Measurements from ENCODE around the gene CAPN13.

The CAPN13 gene

GRCh38 chr2:30756971-30757370 is 50.3 kb downstream of the CAPN13 start:
- Histone ChIP-seq H3K27me3 (ENCODE audit: insufficient read depth, low read length) (0 out of 2 replicates have a peak, but pooled peaks cover 5% of the 10 kb centered on the region), H3K36me3 (ENCODE audit: insufficient read depth, low read length) (no peaks in the 10 kb centered on the region), H3K27ac (ENCODE audit: low read depth, low read length, poor library complexity, severe bottlenecking) (no peak overlapping the region), H3K4me3 (ENCODE audit: low read depth, low read length, poor library complexity, severe bottlenecking) (no peak overlapping the region), H4K20me1 (ENCODE audit: insufficient read depth, low read length) (no peaks in the 10 kb centered on the region), H3K79me2 (ENCODE audit: insufficient read depth, low read length) (no peaks in the 10 kb centered on the region), H3F3A (ENCODE audit: insufficient read depth, low read length) (no peaks in the 10 kb centered on the region), H3K9me3 (ENCODE audit: low read length) (no peaks in the 10 kb centered on the region), H2AFZ (ENCODE audit: low read length) (no peak overlapping the region), H3K4me2 (ENCODE audit: low read length) (no peak overlapping the region), H3K4me1 (ENCODE audit: insufficient read depth, low read length, severe bottlenecking) (no peaks in the 10 kb centered on the region), H3K9me2 (ENCODE audit: low read depth, low read length) (no peaks in the 10 kb centered on the region), H3K9ac (ENCODE audit: low read length) (no peak overlapping the region)
- TF ChIP-seq CTCF (IDR thresholded peaks at IDR 0.05; ENCODE audit: low read length), result no peak
- no peak for TF ChIP-seq EZH2 (IDR thresholded peaks at IDR 0.05; ENCODE audit: borderline replicate concordance, low read length)

DNA sequence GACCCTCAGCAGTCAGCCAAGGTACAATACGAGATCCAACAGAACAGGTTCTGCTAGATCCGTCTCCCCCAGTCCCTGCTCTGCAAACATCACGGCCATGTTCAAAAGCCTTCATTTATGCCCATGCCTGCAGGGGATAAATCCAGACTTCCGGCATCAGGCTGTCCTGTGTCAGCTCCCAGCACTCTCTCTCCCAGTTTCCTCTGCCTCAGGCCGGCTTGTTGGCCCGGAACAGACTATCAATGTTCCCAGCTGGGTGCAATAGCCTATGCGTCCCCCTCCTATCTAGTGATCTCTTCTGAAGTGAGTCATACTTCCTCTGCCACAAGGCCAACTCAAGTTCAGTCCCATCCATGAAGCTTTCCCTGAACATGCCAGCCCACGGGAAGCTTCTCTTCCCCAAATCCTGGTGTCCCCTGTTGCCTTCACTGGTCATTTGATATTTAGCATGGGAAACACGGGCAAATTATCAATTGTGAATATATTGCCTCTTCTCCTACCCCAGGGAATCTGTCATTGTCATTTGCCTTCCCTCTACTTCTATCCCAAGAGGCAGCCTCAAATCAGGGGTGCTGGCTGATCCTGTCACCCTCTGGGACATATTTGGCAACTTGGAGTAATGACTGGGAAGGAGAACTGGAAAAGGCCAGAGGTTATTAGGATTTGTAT is 51.1 kb downstream of the CAPN13 start:
- Histone ChIP-seq H3K27me3 (ENCODE audit: insufficient read depth, low read length) (0 out of 2 replicates have a peak, but pooled peaks cover 5% of the 10 kb centered on the region), H3K9ac (ENCODE audit: low read length) (no peak overlapping the region), H3K4me2 (ENCODE audit: low read length) (no peak overlapping the region), H3K27ac (ENCODE audit: low read depth, low read length, poor library complexity, severe bottlenecking) (no peak overlapping the region), H2AFZ (ENCODE audit: low read length) (no peak overlapping the region), H3K4me3 (ENCODE audit: low read depth, low read length, poor library complexity, severe bottlenecking) (no peak overlapping the region), H3K79me2 (ENCODE audit: insufficient read depth, low read length) (no peaks in the 10 kb centered on the region), H4K20me1 (ENCODE audit: insufficient read depth, low read length) (no peaks in the 10 kb centered on the region), H3K4me1 (ENCODE audit: insufficient read depth, low read length, severe bottlenecking) (no peaks in the 10 kb centered on the region), H3K9me2 (ENCODE audit: low read depth, low read length) (no peaks in the 10 kb centered on the region), H3K36me3 (ENCODE audit: insufficient read depth, low read length) (no peaks in the 10 kb centered on the region), H3K9me3 (ENCODE audit: low read length) (no peaks in the 10 kb centered on the region), H3F3A (ENCODE audit: insufficient read depth, low read length) (no peaks in the 10 kb centered on the region)
- TF ChIP-seq CTCF (IDR thresholded peaks at IDR 0.05; ENCODE audit: low read length) (no peak), EZH2 (IDR thresholded peaks at IDR 0.05; ENCODE audit: borderline replicate concordance, low read length) (no peak)

DNA sequence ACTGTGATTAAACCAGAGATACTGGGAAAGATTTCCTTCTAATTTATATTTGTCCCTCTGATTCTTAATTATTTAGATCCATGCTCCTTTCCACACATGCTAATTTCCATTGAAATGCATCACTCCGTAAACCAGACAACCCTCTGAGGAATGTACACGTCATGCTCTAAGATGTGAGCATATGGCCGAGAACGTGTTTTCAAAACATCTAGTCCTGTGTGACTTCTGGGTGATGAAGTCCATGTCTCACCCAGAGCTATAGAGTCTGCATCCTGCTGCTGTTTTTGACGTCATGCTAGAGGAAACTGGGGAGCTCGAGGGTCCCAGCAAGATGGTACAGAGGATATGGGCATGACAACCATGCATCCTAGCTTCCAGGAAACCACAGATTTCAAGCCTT is 53.6 kb downstream of the CAPN13 start:
- no peaks in the 10 kb centered on the region for H3K9me2 ChIP-seq (ENCODE audit: low read depth, low read length)
- no peaks in the 10 kb centered on the region for H3K79me2 ChIP-seq (ENCODE audit: insufficient read depth, low read length)
- no peaks in the 10 kb centered on the region for H3K9me3 ChIP-seq (ENCODE audit: low read length)
- no peak overlapping the region for H3K27ac ChIP-seq (ENCODE audit: low read depth, low read length, poor library complexity, severe bottlenecking)
- H3K4me1 ChIP-seq (ENCODE audit: insufficient read depth, low read length, severe bottlenecking), result no peaks in the 10 kb centered on the region
- H4K20me1 ChIP-seq (ENCODE audit: insufficient read depth, low read length), result no peaks in the 10 kb centered on the region
- H3K36me3 ChIP-seq (ENCODE audit: insufficient read depth, low read length), result no peaks in the 10 kb centered on the region
- no peak for TF ChIP-seq CTCF (IDR thresholded peaks at IDR 0.05; ENCODE audit: low read length)
- TF ChIP-seq EZH2 (IDR thresholded peaks at IDR 0.05; ENCODE audit: borderline replicate concordance, low read length), result no peak
- H3K27me3 ChIP-seq (ENCODE audit: insufficient read depth, low read length), result 0 out of 2 replicates have a peak, but pooled peaks cover 5% of the 10 kb centered on the region
- no peak overlapping the region for H2AFZ ChIP-seq (ENCODE audit: low read length)
- no peak overlapping the region for H3K4me2 ChIP-seq (ENCODE audit: low read length)
- H3K4me3 ChIP-seq (ENCODE audit: low read depth, low read length, poor library complexity, severe bottlenecking), result no peak overlapping the region
- H3F3A ChIP-seq (ENCODE audit: insufficient read depth, low read length), result no peaks in the 10 kb centered on the region
- no peak overlapping the region for H3K9ac ChIP-seq (ENCODE audit: low read length)
